GM12892 (cell line): Measurements from ENCODE around the gene ABCB11.

ENCODE experiments used
- POLR2A ChIP-seq: IDR thresholded peaks from 2 replicates; pipeline ENCODE4 v1.6.1; 2011; ENCODE audit warnings: low read depth, low read length, control low read depth
- POLR2AphosphoS5 ChIP-seq: IDR thresholded peaks from 2 replicates; pipeline ENCODE4 v1.6.1; 2011; ENCODE audit warnings: low read depth, low read length, control low read depth
- TAF1 ChIP-seq: IDR thresholded peaks from 2 replicates; pipeline ENCODE4 v1.6.1; 2011; ENCODE audit warnings: low read depth, mild to moderate bottlenecking, control low read depth, low read length, borderline replicate concordance

- TF ChIP-seq POLR2A (no peak), POLR2AphosphoS5 (no peak), TAF1 (no peak)
Observed at GRCh38 chr2:169046440-169047151, 15.5 kb upstream of the ABCB11 start.
